Posterior cingulate gyrus (tissue), 11 donors: Measurements from ENCODE around the gene LRBA.

Source experiments
- DNase-seq, 10 donors: peaks; one replicate each; pipeline versions ENCODE4 v3.0.0 to v3.0.0-alpha.2; 2020 to 2021; ENCODE audit warnings: mixed read lengths in 3 of 10
- intact Hi-C: fragments of 100-400 bp; cut with DNase I; formaldehyde crosslinking; loops from one replicate; pipeline ENCODE4 v1.15.1; 2023

The LRBA gene

DNA sequence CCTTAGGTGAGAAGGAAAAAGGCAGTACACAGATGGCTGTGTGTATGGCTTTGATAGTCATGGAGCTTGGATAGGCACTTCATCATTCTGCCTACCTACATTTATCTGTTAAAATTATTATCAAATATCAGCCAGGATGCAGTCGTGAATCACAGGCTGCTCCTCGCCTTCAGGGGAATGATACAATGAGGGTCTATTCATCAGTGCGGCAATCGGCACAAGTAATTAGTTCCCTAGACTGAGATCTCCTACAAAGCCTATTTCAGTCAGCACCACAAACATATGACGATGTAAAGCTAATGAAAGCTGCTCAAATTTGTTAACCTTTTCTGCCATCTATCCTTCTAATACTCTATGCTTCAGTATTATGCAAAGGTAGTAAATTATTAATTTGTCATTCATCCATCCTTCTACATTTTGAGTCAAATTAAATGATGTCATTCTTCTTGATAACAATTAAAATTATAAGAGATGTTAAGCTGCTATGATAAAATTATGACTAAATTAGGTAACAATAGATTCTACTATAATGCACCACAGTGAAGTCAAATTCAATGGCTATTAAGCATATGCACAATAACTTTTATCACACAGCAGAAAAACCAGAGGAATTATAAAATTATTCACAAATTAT is 414.2 kb downstream of the LRBA start:
- no peak for DNase-seq
- intact Hi-C loops: no loop called here

DNA sequence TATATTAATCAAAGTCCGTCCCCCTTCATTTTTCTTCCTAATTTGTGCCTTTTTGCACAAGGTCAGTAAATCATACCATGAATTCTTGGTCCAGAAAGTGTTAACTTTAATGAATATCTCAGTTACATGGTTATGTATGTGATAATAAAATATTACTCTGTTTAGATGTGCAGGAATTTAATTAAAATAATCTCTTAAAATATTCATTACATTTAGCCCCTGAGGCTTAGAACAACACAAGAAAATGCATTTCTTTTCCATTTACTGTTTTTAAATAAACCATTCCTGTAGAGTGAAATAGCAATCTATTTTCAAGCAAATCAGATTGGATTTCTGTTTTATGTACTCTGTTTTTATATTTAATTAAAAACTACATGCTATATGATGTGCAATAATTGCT is 415.5 kb downstream of the LRBA start:
- intact Hi-C loops: no loop called here
- DNase-seq: no peak

DNA sequence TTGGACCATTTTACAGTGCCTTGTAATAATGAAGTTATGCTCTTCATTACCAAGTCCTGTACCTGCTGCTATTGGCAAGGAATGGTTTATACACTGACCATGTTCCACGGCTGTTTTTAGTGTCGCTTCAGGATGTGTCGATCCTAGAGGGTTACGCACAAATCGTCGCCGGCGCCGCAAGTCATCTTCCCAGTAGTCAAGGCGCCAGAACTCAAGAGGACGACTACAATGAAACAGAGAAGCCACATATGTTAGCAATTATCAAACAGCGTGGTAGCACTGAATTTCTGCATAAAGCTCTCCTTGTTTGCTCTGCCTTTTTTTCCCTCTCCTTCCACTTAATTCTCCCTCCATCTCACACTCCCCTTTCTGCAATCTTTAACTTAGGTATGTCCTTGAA is 416.2 kb downstream of the LRBA start:
- intact Hi-C loops: no loop called here
- DNase-seq: no peak

DNA sequence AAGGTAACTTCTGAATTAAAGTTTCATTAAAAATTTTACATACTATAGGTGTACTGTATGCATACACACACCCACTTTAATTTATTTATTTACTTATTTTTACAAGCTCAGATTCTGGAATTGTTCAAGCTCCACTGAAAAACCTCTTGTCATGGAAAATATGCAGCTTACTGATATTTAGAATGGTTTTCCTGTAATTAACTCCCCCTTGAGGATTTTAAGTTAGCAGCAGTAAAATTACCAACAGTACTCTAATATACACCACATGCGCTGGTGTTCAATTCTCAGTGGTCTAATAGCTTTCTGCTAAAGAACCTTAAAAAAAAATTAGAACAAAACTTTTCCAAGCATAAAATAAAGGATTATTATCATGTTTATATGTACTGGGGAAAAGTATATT is 421.1 kb downstream of the LRBA start:
- intact Hi-C loops: no loop called here
- DNase-seq: no peak

DNA sequence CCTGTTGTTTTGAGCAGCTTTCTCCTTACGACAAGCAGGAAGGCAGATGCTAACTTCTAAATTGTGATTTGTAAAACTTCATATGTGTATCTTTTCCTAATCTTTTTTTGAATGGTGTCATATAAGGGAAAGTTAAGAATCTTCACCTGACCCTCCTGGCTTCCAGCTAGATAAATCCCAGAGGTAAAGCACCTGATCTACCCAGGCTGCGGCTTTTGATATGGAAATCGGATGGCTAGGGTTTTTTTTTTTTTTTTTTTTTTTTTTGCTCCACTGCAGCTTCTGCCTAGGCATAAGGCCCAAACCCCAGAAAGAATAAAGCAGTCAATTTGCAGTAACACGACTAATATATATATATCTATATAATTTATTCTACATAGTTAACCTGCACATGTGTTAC is 423.2 kb downstream of the LRBA start:
- intact Hi-C loops: no loop called here
- DNase-seq: no peak

DNA sequence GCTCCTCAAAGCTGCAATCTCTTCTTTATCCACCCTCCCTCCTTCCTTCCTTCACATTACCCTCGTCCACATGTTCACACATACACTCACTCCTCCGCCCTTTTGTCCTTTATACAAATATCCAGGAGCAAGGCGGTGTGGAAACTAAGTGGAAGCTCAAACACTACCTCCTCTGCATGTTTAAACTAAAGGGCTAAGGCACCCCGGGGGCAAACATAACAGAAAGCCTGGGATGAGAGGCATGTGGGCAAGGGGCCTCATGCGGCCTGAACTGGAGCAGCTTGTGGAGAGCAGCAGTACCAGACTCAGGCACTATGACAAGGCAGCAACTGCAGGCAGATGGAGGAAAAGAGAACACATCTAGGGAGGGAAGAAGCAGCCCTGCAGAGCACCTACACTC is 423.7 kb downstream of the LRBA start:
- DNase-seq: no peak
- intact Hi-C loops: no loop called here

DNA sequence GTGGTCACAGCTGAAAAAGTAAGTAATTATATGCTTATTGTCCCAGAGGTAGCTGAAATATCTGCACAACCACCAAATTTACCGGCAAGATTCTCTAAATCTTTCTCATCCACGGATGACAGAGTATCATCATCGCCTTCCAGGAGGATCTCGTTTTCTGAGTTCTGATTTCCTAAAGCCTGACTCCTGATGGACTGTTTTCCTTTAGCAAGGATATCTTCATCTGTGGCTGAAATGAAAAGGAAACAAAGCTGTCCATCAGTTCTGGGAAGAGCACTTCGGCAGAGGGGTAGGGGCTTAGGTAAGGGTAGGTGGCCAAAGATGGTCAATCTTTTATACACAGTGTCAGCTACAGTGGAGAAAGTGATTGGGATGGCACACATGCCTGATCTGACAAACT is 424.5 kb downstream of the LRBA start:
- intact Hi-C loops: no loop called here

DNA sequence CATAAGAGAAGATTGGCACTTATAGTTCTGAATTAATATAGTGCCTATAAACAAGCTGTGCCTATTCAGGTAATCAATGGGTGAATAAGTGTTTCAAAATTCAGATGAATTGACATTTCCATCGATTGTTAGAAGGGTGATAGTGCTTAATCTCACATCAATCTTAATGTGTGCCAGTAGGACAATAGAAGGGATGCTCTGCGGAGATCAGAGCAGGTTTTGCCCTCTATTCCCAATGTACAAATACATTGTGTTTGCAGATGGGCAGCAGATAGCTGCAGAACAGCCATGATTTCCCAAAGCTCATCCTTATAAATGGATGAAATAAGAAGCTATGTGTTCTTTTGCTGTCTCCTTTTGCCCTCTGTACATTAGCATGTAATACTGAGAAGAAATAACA is 425.9 kb downstream of the LRBA start:
- intact Hi-C loops: no loop called here
- no peak for DNase-seq

More for the DNA sequence above, 424.5 kb downstream of the LRBA start:
- DNase-seq: no peak

DNA sequence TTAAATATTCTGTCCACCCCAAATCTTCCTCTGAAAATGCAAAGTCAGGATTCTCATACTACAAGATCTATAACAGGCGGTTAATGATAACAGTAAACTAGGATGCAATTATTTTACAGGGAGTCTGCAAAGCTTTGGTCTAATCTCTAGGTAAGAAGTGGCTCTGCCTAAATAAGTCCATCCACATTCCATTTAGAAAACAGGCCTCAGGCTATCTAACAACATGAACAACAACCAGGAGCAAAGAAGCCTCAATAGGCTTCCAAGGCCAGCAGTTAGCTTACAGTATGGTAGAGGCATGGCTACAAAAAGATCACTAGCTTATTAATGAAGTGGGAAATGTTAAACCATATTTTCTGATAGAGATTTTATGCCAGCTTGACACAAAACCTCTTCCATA is 426.8 kb downstream of the LRBA start:
- intact Hi-C loops: no loop called here
- DNase-seq: no peak

DNA sequence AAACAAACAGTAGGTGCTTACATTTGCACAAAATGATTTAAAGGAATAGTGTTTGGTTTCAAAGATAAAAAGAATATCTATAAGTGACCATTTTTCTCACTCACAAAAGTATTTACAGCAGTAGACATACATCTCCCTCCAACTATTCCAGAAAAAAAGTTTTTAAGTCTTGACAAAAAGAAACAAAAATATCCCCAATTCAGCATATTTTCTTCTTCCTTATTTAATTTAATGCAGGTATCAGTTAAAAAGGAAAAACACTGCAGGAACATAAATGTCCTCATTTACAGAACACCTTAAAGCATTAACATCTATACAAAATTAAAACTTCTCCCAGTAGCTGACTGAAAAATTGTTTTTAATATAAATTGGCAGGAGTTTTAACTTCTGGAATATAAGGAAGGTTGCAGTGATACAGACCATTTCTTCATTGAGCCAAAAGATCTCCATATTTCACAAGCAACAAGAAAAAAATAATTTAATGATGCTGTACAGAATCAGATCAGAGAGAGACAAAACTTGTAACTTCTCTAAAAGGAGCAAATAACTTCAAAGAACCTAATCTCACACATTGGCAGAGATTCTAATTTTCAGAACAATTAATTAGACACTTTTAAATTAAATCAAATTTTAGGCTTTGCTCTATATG is 428.8 kb downstream of the LRBA start:
- DNase-seq: no peak
- intact Hi-C loops: no loop called here

DNA sequence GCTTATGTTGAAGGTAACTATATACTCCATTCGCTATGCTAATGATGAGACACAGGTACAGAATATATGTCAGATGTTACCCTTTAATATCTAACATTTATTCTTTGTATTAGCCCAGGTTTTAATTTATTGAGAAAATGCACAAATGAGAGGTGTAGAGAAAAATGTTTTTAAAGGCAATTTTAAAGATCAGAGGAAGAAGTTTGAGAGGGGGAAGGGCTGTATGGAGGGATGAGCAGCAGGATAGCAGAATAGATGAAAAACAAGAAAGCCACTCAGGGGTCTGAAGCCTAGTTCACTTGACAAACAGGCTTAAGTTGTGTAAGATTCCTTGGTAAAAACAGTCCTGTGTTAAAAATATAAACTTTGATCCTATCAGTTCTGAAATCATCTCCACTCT is 429.5 kb downstream of the LRBA start:
- intact Hi-C loops: no loop called here
- no peak for DNase-seq

DNA sequence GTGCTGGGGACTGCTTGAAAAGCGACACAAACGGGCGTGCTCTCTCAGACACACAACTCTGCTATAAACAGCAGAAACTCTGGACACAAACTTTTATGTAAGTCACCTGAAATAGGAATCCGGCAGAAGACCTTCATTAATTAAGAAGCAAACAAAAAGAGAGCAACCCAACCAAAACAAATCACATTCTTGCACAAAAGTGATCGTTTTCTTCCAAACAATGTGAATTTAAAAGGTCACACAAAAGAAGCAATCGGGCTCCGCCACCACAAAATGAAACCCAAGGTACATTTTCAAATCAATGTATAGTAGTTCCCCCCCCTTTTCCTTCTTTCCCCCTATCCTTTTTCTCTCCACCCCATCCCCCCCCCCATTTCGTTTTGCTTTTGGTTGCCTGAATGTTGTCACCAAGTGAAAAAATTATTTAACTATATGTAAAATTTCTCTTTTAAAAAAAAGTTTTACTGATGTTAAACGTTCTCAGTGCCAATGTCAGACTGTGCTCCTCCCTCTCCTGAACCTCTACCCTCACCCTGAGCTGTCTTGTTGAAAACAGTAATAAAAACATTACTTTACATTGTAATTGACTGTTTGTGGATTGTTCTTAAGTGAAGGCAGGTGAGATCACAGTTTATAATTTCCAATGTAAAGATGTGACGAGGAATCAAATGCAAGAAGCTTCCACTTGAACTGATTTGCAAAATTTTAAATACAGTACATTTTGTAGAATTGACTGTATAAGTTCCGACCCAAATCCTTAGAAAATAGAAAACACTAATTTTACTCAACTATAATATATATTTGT is 430.8 kb downstream of the LRBA start:
- DNase-seq: no peak
- intact Hi-C loops: no loop called here

DNA sequence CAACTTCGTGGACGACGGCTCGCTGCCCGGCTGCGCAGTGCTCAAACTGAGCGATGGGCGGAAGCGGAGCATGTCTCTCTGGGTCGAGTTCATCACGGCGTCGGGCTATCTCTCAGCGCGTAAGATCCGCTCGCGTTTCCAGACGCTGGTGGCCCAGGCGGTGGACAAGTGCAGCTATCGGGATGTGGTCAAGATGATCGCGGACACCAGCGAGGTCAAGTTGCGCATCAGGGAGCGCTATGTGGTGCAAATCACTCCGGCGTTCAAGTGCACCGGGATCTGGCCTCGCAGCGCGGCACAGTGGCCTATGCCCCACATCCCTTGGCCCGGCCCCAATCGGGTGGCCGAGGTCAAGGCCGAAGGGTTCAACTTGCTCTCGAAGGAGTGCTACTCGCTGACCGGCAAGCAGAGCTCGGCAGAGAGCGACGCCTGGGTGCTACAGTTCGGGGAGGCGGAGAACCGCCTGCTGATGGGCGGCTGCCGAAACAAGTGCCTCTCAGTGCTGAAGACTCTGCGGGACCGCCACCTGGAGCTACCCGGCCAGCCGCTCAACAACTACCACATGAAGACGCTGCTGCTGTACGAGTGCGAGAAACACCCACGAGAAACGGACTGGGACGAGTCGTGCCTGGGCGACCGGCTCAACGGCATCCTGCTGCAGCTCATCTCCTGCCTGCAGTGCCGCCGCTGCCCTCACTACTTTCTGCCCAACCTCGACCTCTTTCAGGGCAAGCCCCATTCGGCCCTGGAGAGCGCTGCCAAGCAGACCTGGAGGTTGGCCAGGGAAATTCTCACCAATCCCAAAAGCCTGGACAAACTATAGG is 431.6 kb downstream of the LRBA start:
- DNase-seq: peak in 9 of 10 donors; percentile 14 to 93 (median 39)
- intact Hi-C loops: no loop called here

DNA sequence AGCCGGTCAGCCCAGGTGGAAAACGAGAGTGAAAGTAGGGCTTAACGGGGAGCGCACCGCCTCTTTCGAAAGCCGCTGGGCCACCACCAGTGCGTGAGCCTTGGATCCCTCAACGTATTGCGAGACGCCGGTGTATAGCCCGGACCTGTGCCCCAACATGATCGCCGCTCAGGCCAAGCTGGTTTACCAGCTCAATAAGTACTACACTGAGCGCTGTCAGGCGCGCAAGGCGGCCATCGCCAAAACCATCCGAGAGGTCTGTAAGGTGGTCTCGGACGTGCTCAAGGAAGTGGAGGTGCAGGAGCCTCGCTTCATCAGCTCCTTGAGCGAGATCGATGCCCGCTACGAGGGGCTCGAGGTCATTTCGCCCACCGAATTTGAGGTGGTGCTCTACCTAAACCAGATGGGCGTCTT is 432.2 kb downstream of the LRBA start:
- intact Hi-C loops: no loop called here
- DNase-seq: peak in 3 of 10 donors; percentile 69 to 83 (median 83)

DNA sequence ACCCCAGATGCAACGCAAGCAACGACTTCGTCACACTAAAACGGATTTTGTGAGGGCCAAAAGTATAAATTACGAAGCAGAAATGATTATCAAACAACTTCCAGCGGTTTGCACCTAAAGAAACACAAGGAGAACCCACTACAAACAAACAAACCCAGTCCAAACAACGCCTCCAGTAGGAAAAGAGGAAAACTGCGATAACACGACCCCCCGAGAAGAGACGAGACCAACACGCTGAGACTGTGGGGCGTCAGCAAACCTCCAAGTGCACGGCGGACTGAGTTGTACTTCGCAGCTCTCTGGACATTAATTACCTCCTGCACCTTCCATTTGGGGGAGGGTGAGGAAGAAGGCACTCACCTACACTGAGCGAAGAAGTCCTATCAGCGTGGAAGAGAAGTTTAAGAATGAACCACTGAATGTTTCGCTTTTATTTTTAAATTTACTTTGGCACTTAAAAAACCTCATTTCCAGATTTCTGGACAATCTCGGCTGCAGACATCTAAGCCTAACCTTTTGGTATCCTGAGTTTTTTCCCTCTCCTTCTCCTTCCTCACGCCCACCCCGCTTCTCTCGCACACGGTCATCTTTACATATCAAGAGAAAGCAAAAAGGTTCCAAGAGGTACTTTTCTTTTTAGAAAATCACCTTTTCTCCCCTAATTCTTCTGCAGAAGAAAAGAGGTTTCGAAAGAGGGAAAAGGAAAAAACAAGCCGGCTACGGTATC is 432.8 kb downstream of the LRBA start, which contains the start of gene MAB21L2:
TSS of gene MAB21L2 (plus strand) at position 6 of the 727 bp plus-strand sequence. CDS start 879 bp downstream, outside the sequence.
- intact Hi-C loops: no loop called here
- DNase-seq: no peak

DNA sequence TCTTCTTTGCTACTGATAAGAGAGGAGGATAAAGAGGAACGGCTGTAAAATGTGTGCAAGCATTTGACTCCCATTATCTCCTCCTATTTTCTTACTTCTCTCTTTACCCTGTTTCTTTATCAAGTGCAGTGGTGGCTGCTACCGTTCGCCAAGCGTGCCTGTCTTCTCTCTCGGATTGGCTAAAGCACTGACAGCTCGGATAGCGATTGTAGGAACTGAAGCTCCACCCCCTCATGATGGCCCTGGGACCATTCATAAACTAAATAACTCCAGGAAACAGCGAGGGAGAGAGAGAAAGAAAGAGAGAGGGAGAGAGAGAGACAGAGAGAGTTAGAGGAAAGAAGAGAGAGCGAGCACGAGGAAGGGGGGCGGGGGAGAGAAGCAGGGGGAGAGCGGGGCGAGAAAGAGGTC is 433.4 kb downstream of the LRBA start:
- DNase-seq: no peak

DNA sequence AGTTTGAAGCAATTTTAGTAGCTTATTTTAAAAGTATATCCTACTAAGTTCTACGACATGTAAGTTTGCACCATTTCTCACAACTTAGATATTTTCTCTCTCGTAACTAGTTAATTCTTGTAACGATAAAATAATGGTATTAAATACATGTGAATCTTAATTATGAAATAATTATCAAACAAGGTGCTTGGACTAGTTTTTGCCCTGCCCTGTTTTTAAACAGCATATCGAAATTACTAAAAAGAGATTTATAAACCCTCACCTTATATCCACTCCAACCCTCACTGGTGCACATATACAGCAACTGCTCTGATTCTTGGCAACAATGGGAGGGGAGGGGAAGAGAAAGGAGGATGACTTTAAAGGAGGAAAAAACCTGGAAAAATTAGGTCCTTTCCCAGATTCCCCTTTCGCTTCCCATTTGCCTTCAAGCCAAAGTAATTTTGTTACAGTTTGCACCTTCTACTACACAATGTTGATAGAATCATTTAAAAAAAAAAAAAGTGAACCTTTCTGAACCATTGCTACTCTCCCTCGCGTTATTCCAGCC is 434.0 kb downstream of the LRBA start:
- intact Hi-C loops: no loop called here
- DNase-seq: no peak

More for the DNA sequence above, 433.4 kb downstream of the LRBA start:
- intact Hi-C loops: no loop called here

DNA sequence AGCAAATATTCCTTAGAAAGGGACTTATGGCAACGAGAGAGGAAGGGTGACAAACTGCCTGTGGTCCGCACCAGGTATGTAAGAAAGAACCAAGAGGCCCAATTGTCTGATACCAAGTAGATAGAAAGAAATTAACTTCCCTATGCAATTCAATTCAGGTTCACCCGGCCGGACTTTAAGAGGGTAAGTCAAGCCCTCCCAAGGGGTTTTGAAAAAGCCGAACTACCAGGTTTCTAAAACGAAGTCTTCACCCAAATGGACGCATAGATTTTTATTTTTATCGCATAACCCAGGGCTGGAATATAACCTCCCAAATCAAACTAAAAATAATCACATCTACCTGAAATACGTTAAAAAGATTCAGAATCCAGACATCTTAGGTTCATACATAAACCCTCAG is 434.8 kb downstream of the LRBA start:
- no peak for DNase-seq
- intact Hi-C loops: no loop called here

DNA sequence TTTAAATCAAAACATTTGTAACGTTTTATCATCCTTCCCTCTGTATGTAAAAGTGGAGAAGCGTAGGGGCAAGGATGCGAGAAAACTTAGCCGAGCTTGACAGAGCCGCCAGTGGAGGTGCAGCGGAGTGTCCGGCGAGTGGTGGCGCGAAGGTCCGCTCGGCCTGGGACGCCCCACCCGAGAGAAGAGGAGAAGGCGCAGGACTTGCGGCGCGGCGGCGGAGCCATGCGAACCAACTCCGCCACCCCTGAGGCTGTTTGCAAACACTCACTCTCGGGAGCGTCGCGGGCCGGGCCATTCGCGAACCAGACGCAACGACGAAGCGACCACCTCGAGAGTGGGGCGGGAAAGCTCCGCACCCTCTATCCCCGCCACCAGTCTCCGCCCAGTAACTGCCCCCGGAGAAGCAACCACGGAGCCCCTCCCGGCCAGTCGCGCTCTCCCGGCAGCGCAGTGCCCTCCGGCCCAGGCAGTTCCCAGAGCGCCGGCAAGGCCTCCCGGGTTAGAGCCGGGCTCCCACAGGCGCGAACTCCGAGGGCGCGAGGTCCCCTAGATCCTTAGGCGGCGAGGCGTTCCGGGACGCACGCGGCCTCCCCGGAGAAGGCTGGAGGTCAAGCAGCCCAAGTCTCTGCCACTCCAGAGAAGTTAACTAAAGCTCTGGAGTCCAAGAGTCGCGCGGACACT is 435.4 kb downstream of the LRBA start:
- intact Hi-C loops: no loop called here
- DNase-seq: peak in 3 of 10 donors; percentile 60 to 86 (median 68)
